GM13976 (cell line): ENCODE results near the gene UBE2C.

Experiments
- DNase-seq: peaks from one replicate; pipeline ENCODE4 v3.0.0; 2012; ENCODE audit warnings: low spot score
- CTCF ChIP-seq: IDR thresholded peaks from 2 replicates; pipeline ENCODE4 v1.5.1; 2012; ENCODE audit warnings: borderline replicate concordance, mild to moderate bottlenecking; ENCODE audit not compliant: insufficient read depth; ENCODE audit errors: extremely low read depth, missing control alignments, control extremely low read depth
- in situ Hi-C: fragments of 300-500 bp; cut with MboI; formaldehyde crosslinking; loops from one replicate; pipeline ENCODE4 v1.12.0; 2022; ENCODE audit warnings: low sequenced_read_pairs, mixed read lengths, inconsistent platforms; ENCODE audit not compliant: unreplicated experiment

The UBE2C gene

GRCh38 chr20:45863543-45864470 lies 51.4 kb downstream of the UBE2C start:
- no peak for DNase-seq
- no peak for TF ChIP-seq CTCF
- in situ Hi-C loops: no loop called here

- in situ Hi-C loops: no loop called here
- no peak for DNase-seq
Observed at GRCh38 chr20:45866454-45866853, 54.0 kb downstream of the UBE2C start.

More at GRCh38 chr20:45866454-45866853, 54.0 kb downstream of the UBE2C start:
- TF ChIP-seq CTCF: no peak
